Fibroblast of lung (primary cell): Measurements from ENCODE around the gene CLSTN2. TPM values are rescaled to one million over a fixed set of nuclear protein-coding genes. Genes with fewer than 3 reads are reported as not detected.

ENCODE experiments used
- DNase-seq, 2 donors: peaks; one replicate each; pipeline versions ENCODE4 v3.0.0 to v3.0.0-alpha.2; 2010; ENCODE audit warnings: low read depth in 2 of 2
- H2AFZ ChIP-seq: 2 replicates; pipeline ENCODE4 v1.5.1; 2012; ENCODE audit warnings: low read length, control low read depth, inconsistent platforms
- H3K27ac ChIP-seq: 2 replicates; pipeline ENCODE4 v1.5.1; 2011; ENCODE audit warnings: low read length, control low read depth; ENCODE audit not compliant: insufficient read depth
- H3K27me3 ChIP-seq: 2 replicates; pipeline ENCODE4 v1.5.1; 2011; ENCODE audit warnings: mild to moderate bottlenecking, low read length; ENCODE audit not compliant: control insufficient read depth, insufficient read depth
- H3K36me3 ChIP-seq: 2 replicates; pipeline ENCODE4 v1.5.1; 2011; ENCODE audit warnings: low read length; ENCODE audit not compliant: control insufficient read depth, insufficient read depth
- H3K4me1 ChIP-seq: 2 replicates; pipeline ENCODE4 v1.5.1; 2011; ENCODE audit warnings: low read length; ENCODE audit not compliant: control insufficient read depth, insufficient read depth; ENCODE audit errors: extremely low read depth
- H3K4me2 ChIP-seq: 2 replicates; pipeline ENCODE4 v1.5.1; 2011; ENCODE audit warnings: low read length, control low read depth; ENCODE audit not compliant: insufficient read depth; ENCODE audit errors: extremely low read depth
- H3K4me3 ChIP-seq, 4 experiments: fragments of 200-600 bp in 1 of 4; sonication (generic) in 1 of 4; replicated peaks in 1 of 4; 2 replicates each; pipeline ENCODE4 v1.5.1; 2011 to 2016; ENCODE audit warnings: low read length in 4 of 4, low read depth in 3 of 4, mild to moderate bottlenecking in 3 of 4, control low read depth in 2 of 4, inconsistent platforms in 1 of 4, mixed read lengths in 1 of 4; ENCODE audit not compliant: insufficient read depth in 1 of 4; ENCODE audit errors: control extremely low read depth in 1 of 4
- H3K79me2 ChIP-seq: 2 replicates; pipeline ENCODE4 v1.5.1; 2012; ENCODE audit warnings: mild to moderate bottlenecking, low read length, inconsistent platforms; ENCODE audit not compliant: control insufficient read depth, insufficient read depth
- H3K9ac ChIP-seq: 2 replicates; pipeline ENCODE4 v1.5.1; 2011; ENCODE audit warnings: mild to moderate bottlenecking, low read length, control low read depth; ENCODE audit not compliant: insufficient read depth
- H3K9me3 ChIP-seq: 2 replicates; pipeline ENCODE4 v1.5.1; 2012; ENCODE audit warnings: low read depth, low read length; ENCODE audit not compliant: control insufficient read depth, insufficient read depth
- H4K20me1 ChIP-seq: 2 replicates; pipeline ENCODE4 v1.5.1; 2011; ENCODE audit warnings: low read length; ENCODE audit not compliant: control insufficient read depth, insufficient read depth; ENCODE audit errors: extremely low read depth
- EZH2 ChIP-seq: IDR thresholded peaks from 2 replicates; pipeline ENCODE4 v1.5.1; 2012; ENCODE audit warnings: low read length, control low read depth, mild to moderate bottlenecking; ENCODE audit errors: missing control alignments
- polyA plus RNA-seq, 2 donors: library from polyadenylated mRNA; depleted of rRNA in 1 of 2; stranded (reverse) in 1 of 2; unstranded in 1 of 2; fragments of >200 nt; gene quantifications; 2 replicates each; pipeline ENCODE4 v1.2.1, GENCODE V29; 2011 to 2012; ENCODE audit warnings: missing spikeins in 1 of 2
- total RNA-seq: library from RNA; depleted of rRNA; stranded (reverse); fragments of >200 nt; gene quantifications from 2 replicates; pipeline ENCODE4 v1.2.1, GENCODE V29; 2014
- TF ChIP-seq, protein P1 (sequence below), 2 donors: IDR thresholded peaks in 1 of 2; conservative IDR thresholded peaks in 1 of 2; 1 replicate in 1 of 2; 2 replicates in 1 of 2; pipeline ENCODE4 v1.5.1; 2011 to 2012; ENCODE audit warnings: low read length in 2 of 2, control low read depth in 1 of 2, inconsistent platforms in 1 of 2, low read depth in 1 of 2, mild to moderate bottlenecking in 1 of 2

The CLSTN2 gene
- total and polyA plus RNA-seq, 2 donors (not counting 1 experiment from before 2014, with no cell fraction given) = under 0.01 to 1.3 TPM

DNA sequence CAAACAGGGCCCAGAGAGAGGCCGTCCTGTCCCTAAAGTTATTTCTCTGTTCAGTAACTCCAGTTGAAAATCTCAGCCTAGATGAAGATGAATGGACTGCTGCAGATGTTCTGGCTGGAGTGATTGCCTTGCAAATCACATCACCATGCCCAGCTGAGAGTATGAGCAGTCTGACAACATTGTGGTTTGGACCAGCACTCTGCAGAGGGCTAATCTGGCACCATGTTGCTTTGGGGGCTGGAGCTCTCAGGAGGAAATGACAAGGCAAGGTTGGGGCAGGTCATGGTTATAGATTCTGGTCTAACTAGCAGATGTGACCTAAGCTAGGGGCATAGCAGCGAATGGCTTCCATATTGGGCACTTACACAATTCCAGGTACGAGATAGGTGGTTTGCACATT lies 314.2 kb downstream of the CLSTN2 start:
- Histone ChIP-seq H3K27ac (no peak overlapping the region), H3K27me3 (no peaks in the 10 kb centered on the region), H4K20me1 (no peaks in the 10 kb centered on the region), H3K4me1 (no peaks in the 10 kb centered on the region), H3K36me3 (no peaks in the 10 kb centered on the region), H3K4me2 (no peak overlapping the region), H3K9ac (no peak overlapping the region), H3K79me2 (no peaks in the 10 kb centered on the region), H2AFZ (no peak overlapping the region), H3K4me3 (no peak overlapping the region), H3K9me3 (no peaks in the 10 kb centered on the region)
- no peak for TF ChIP-seq EZH2
- TF ChIP-seq, protein P1, sequence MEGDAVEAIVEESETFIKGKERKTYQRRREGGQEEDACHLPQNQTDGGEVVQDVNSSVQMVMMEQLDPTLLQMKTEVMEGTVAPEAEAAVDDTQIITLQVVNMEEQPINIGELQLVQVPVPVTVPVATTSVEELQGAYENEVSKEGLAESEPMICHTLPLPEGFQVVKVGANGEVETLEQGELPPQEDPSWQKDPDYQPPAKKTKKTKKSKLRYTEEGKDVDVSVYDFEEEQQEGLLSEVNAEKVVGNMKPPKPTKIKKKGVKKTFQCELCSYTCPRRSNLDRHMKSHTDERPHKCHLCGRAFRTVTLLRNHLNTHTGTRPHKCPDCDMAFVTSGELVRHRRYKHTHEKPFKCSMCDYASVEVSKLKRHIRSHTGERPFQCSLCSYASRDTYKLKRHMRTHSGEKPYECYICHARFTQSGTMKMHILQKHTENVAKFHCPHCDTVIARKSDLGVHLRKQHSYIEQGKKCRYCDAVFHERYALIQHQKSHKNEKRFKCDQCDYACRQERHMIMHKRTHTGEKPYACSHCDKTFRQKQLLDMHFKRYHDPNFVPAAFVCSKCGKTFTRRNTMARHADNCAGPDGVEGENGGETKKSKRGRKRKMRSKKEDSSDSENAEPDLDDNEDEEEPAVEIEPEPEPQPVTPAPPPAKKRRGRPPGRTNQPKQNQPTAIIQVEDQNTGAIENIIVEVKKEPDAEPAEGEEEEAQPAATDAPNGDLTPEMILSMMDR (conservative IDR thresholded peaks at IDR 0.05 in 1 of 2, IDR thresholded peaks at IDR 0.05 in 1 of 2; ENCODE audit: low read depth in 1 of 2, low read length in 2 of 2) = no peak
- no peak for DNase-seq

DNA sequence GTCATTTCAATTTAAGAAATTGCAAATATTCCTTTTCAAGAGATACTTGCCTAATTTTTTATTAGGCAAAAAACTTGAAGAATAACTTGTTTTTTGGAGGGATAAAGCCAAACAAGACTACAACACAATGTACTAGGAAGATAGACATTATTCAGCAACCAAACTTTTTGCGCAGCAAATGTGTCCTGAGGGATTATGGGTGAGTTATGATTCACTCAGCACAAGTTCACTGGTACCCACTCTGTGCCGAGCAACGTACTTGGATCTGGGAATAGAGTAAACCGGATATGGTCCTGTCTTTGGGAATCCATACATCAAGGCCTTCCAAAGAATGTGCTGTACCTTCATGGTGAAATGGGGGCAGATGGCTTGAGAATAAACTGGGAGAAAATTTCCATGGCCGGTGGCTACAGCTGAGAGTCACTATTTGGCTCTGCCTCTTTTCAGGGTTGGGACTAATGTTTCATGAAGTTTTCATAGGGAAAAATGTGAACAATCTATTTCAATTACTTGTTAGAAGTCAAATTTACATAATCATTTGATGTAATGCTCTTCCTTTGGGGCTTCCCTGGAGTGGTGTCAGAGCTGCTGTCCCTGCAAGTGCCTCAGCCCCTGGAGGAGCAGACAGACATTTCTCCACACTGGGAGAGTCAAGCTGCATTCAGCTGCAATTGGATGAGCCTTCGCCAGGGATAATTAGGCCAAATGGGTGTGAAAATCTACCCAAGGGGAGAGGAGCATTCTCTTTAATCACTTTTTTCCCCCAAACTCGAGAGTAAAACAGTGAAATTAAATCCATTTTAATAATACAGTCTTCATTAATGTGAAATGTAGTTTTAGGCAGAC lies 315.2 kb downstream of the CLSTN2 start:
- Histone ChIP-seq H3K36me3 (no peaks in the 10 kb centered on the region), H2AFZ (no peak overlapping the region), H3K27me3 (no peaks in the 10 kb centered on the region), H4K20me1 (no peaks in the 10 kb centered on the region), H3K4me2 (no peak overlapping the region), H3K9me3 (no peaks in the 10 kb centered on the region), H3K9ac (no peak overlapping the region), H3K4me1 (no peaks in the 10 kb centered on the region), H3K27ac (no peak overlapping the region), H3K4me3 (no peak overlapping the region), H3K79me2 (no peaks in the 10 kb centered on the region)
- no peak for TF ChIP-seq EZH2
- TF ChIP-seq, protein P1 (conservative IDR thresholded peaks at IDR 0.05 in 1 of 2, IDR thresholded peaks at IDR 0.05 in 1 of 2; ENCODE audit: low read depth in 1 of 2, low read length in 2 of 2) = no peak
- DNase-seq = no peak

DNA sequence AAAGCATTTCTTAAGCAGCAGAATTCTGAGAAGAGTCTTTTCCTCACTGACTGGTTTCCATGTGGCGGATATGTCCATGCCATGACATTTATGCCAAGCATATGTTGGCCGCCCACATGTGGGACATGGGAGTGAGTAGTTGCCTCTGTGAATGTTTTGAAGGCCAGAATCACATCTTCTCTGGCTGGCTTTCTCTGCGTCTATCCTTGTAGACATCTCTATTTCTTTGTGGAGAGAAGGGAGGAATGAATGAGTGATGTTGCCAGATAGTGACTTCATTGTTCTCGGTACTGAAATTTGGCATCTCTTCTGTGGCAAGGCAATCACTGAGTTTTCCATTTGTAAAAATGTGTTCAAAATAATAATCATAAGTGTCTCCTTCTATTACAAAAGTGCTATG lies 316.0 kb downstream of the CLSTN2 start:
- Histone ChIP-seq H3K79me2 (no peaks in the 10 kb centered on the region), H3K9ac (no peak overlapping the region), H3K27me3 (no peaks in the 10 kb centered on the region), H3K27ac (no peak overlapping the region), H2AFZ (no peak overlapping the region), H3K36me3 (no peaks in the 10 kb centered on the region), H3K9me3 (no peaks in the 10 kb centered on the region), H3K4me2 (no peak overlapping the region), H3K4me1 (no peaks in the 10 kb centered on the region), H4K20me1 (no peaks in the 10 kb centered on the region), H3K4me3 (no peak overlapping the region)
- TF ChIP-seq, protein P1 (conservative IDR thresholded peaks at IDR 0.05 in 1 of 2, IDR thresholded peaks at IDR 0.05 in 1 of 2; ENCODE audit: low read depth in 1 of 2, low read length in 2 of 2) = no peak
- TF ChIP-seq EZH2 = no peak
- DNase-seq = no peak
